Osteocyte (in vitro differentiated cells): ENCODE measurements around the gene CCND1. TPM values are rescaled to one million over a fixed set of nuclear protein-coding genes. Genes with fewer than 3 reads are reported as not detected.
"Not testable (repeated sequence)": the region's sequence is repeated elsewhere in the genome, so short reads cannot be mapped to it uniquely, and the experiment has no call there.

ENCODE experiments used
- DNase-seq: peaks from one replicate; pipeline ENCODE4 v3.0.0; 2021; ENCODE audit warnings: mixed read lengths; ENCODE audit not compliant: unreplicated experiment; ENCODE audit errors: extremely low spot score
- H3K27ac Mint-ChIP-seq: one replicate; pipeline ENCODE4 v1.8.0; 2021; ENCODE audit warnings: mild to moderate bottlenecking, mixed read lengths; ENCODE audit not compliant: unreplicated experiment
- H3K27me3 Mint-ChIP-seq: one replicate; pipeline ENCODE4 v1.8.0; 2021; ENCODE audit warnings: mixed read lengths; ENCODE audit not compliant: unreplicated experiment
- H3K36me3 Mint-ChIP-seq: one replicate; pipeline ENCODE4 v1.8.0; 2021; ENCODE audit warnings: mixed read lengths; ENCODE audit not compliant: unreplicated experiment
- H3K4me1 Mint-ChIP-seq: one replicate; pipeline ENCODE4 v1.8.0; 2021; ENCODE audit warnings: mixed read lengths; ENCODE audit not compliant: unreplicated experiment
- H3K4me3 Mint-ChIP-seq: one replicate; pipeline ENCODE4 v1.8.0; 2021; ENCODE audit warnings: mild to moderate bottlenecking, moderate library complexity, mixed read lengths; ENCODE audit not compliant: unreplicated experiment
- H3K9me3 Mint-ChIP-seq: one replicate; pipeline ENCODE4 v1.8.0; 2021; ENCODE audit warnings: mixed read lengths; ENCODE audit not compliant: unreplicated experiment
- CTCF ChIP-seq: fragments of 200-600 bp; sonication (generic); IDR thresholded peaks from 2 replicates; pipeline ENCODE4 v1.5.0; 2021; ENCODE audit warnings: antibody characterized with exemption, mild to moderate bottlenecking, moderate library complexity
- total RNA-seq: library from RNA; stranded (reverse); gene quantifications from 2 replicates; pipeline ENCODE4 v1.2.1, GENCODE V29; 2021

The CCND1 gene
- total RNA-seq, 1 donor from 2014 or later, result 180 TPM

GRCh38 chr11:69684651-69685050 lies 43.7 kb downstream of the CCND1 start:
- no peak for TF ChIP-seq CTCF
- Mint-ChIP-seq H3K4me3 (no peak overlapping the region), H3K4me1 (peaks cover 5% of the 10 kb centered on the region), H3K36me3 (no peaks in the 10 kb centered on the region), H3K9me3 (no peaks in the 10 kb centered on the region), H3K27me3 (peaks cover 14% of the 10 kb centered on the region), H3K27ac (no peak overlapping the region)
- DNase-seq, result no peak

GRCh38 chr11:69685348-69685747 lies 44.4 kb downstream of the CCND1 start:
- H3K36me3 Mint-ChIP-seq, result no peaks in the 10 kb centered on the region
- no peak for TF ChIP-seq CTCF

GRCh38 chr11:69686452-69686851 lies 45.5 kb downstream of the CCND1 start:
- no peak for TF ChIP-seq CTCF
- Mint-ChIP-seq H3K27me3 (peaks cover 14% of the 10 kb centered on the region), H3K27ac (no peak overlapping the region), H3K36me3 (no peaks in the 10 kb centered on the region), H3K9me3 (no peaks in the 10 kb centered on the region), H3K4me1 (peaks cover 5% of the 10 kb centered on the region), H3K4me3 (no peak overlapping the region)
- DNase-seq, result no peak

More at GRCh38 chr11:69685348-69685747, 44.4 kb downstream of the CCND1 start:
- peaks cover 14% of the 10 kb centered on the region for H3K27me3 Mint-ChIP-seq
- H3K4me1 Mint-ChIP-seq, result peaks cover 5% of the 10 kb centered on the region
- H3K27ac Mint-ChIP-seq, result no peak overlapping the region
- DNase-seq, result no peak
- H3K4me3 Mint-ChIP-seq, result no peak overlapping the region
- no peaks in the 10 kb centered on the region for H3K9me3 Mint-ChIP-seq

GRCh38 chr11:69686856-69687255 lies 45.9 kb downstream of the CCND1 start:
- Mint-ChIP-seq H3K36me3 (no peaks in the 10 kb centered on the region), H3K4me3 (no peak overlapping the region), H3K27me3 (peaks cover 18% of the 10 kb centered on the region), H3K4me1 (peaks cover 5% of the 10 kb centered on the region), H3K27ac (no peak overlapping the region), H3K9me3 (peaks cover 4% of the 10 kb centered on the region)
- no peak for DNase-seq
- no peak for TF ChIP-seq CTCF

GRCh38 chr11:69687969-69688771 lies 47.2 kb downstream of the CCND1 start:
- H3K27ac Mint-ChIP-seq, H3K4me1 Mint-ChIP-seq, DNase-seq, H3K4me3 Mint-ChIP-seq, H3K36me3 Mint-ChIP-seq: not testable (repeated sequence)
- peaks cover 27% of the 10 kb centered on the region for H3K27me3 Mint-ChIP-seq
- H3K9me3 Mint-ChIP-seq, result peaks cover 13% of the 10 kb centered on the region
